Spinal cord (tissue), 10 donors: ENCODE measurements around the gene NCK2. TPM values are rescaled to one million over a fixed set of nuclear protein-coding genes. Genes with fewer than 3 reads are reported as not detected.

Experiments
- DNase-seq, 6 donors: peaks; one replicate each; pipeline versions ENCODE4 v3.0.0 to v3.0.0-alpha.2; 2013 to 2015; ENCODE audit warnings: low spot score in 6 of 6, low read depth in 4 of 6
- H3K27ac ChIP-seq: one replicate; pipeline ENCODE4 v1.5.1; 2013; ENCODE audit warnings: low read depth, low read length, control low read depth
- H3K27me3 ChIP-seq: one replicate; pipeline ENCODE4 v1.6.1; 2013; ENCODE audit warnings: low read length; ENCODE audit not compliant: control insufficient read depth, insufficient read depth
- H3K36me3 ChIP-seq: one replicate; pipeline ENCODE4 v1.6.1; 2013; ENCODE audit warnings: low read length; ENCODE audit not compliant: control insufficient read depth, insufficient read depth
- H3K4me1 ChIP-seq: one replicate; pipeline ENCODE4 v1.6.1; 2013; ENCODE audit warnings: low read length; ENCODE audit not compliant: control insufficient read depth, insufficient read depth
- H3K4me3 ChIP-seq: one replicate; pipeline ENCODE4 v1.5.1; 2013; ENCODE audit warnings: low read depth, low read length, control low read depth
- H3K9me3 ChIP-seq: one replicate; pipeline ENCODE4 v1.6.1; 2013; ENCODE audit warnings: low read length; ENCODE audit not compliant: control insufficient read depth, insufficient read depth
- WGBS: methylation state at CpG from one replicate; pipeline ENCODE4 v1.1.5; 2013; ENCODE audit warnings: missing lambda C conversion rate; ENCODE audit not compliant: insufficient coverage; 5-methylcytosine and 5-hydroxymethylcytosine counted together
- polyA plus RNA-seq, 2 donors: library from polyadenylated mRNA; unstranded; fragments of 120-200 nt; gene quantifications; one replicate each; pipeline ENCODE4 v1.2.1, GENCODE V29; 2013; ENCODE audit not compliant: insufficient read length in 2 of 2
- total RNA-seq, 2 donors: library from RNA; depleted of rRNA in 1 of 2; stranded (reverse); fragments of 120-200 nt in 1 of 2; fragments of >200 nt in 1 of 2; gene quantifications; one replicate each; pipeline versions ENCODE4 v1.2.3 to v1.2.4, GENCODE V29; 2013 to 2014
- donor health status: healthy.

NCK2 gene
- total and polyA plus RNA-seq, 4 donors, result 22.7 to 62.5 (median 51.0) TPM

- 85% methylated on average over 6 of the region's 8 CpGs for WGBS
Measured at GRCh38 chr2:105858868-105859693, 114.4 kb downstream of the NCK2 start.

GRCh38 chr2:105859694-105859951 lies 114.9 kb downstream of the NCK2 start:
- Histone ChIP-seq H3K27me3 (no peaks in the 10 kb centered on the region), H3K4me1 (no peaks in the 10 kb centered on the region), H3K4me3 (no peak overlapping the region), H3K36me3 (peaks cover 10% of the 10 kb centered on the region), H3K9me3 (no peaks in the 10 kb centered on the region), H3K27ac (no peak overlapping the region)
- DNase-seq, result no peak
- WGBS, result 88% methylated on average over 1 of the region's 2 CpGs

More at GRCh38 chr2:105858868-105859693, 114.4 kb downstream of the NCK2 start:
- H3K36me3 ChIP-seq, result peaks cover 10% of the 10 kb centered on the region
- H3K27me3 ChIP-seq, result no peaks in the 10 kb centered on the region
- peak in 1 of 6 donors; percentile 24 for DNase-seq
- no peak overlapping the region for H3K27ac ChIP-seq
- H3K9me3 ChIP-seq, result no peaks in the 10 kb centered on the region
- no peaks in the 10 kb centered on the region for H3K4me1 ChIP-seq
- no peak overlapping the region for H3K4me3 ChIP-seq

GRCh38 chr2:105860567-105860966 lies 115.9 kb downstream of the NCK2 start:
- H3K27ac ChIP-seq, result no peak overlapping the region
- no peak for DNase-seq
- no peak overlapping the region for H3K4me3 ChIP-seq
- WGBS, result 98% methylated on average over 8 of the region's 10 CpGs
- H3K4me1 ChIP-seq, result no peaks in the 10 kb centered on the region
- peaks cover 7% of the 10 kb centered on the region for H3K36me3 ChIP-seq
- H3K27me3 ChIP-seq, result no peaks in the 10 kb centered on the region
- H3K9me3 ChIP-seq, result no peaks in the 10 kb centered on the region

- H3K27ac ChIP-seq, result no peak overlapping the region
- WGBS, result 93% methylated on average over 2 of the region's 7 CpGs
- no peaks in the 10 kb centered on the region for H3K4me1 ChIP-seq
- no peak overlapping the region for H3K4me3 ChIP-seq
- no peaks in the 10 kb centered on the region for H3K9me3 ChIP-seq
- H3K27me3 ChIP-seq, result no peaks in the 10 kb centered on the region
- DNase-seq, result no peak
- peaks cover 5% of the 10 kb centered on the region for H3K36me3 ChIP-seq
Measured at GRCh38 chr2:105861200-105861599, 116.5 kb downstream of the NCK2 start.

- peaks cover 2% of the 10 kb centered on the region for H3K36me3 ChIP-seq
- no peaks in the 10 kb centered on the region for H3K27me3 ChIP-seq
- H3K27ac ChIP-seq, result no peak overlapping the region
- no peak for DNase-seq
- no peaks in the 10 kb centered on the region for H3K9me3 ChIP-seq
- 57% methylated on average over 3 of the region's 5 CpGs for WGBS
- no peak overlapping the region for H3K4me3 ChIP-seq
- peaks cover 7% of the 10 kb centered on the region for H3K4me1 ChIP-seq
Measured at GRCh38 chr2:105862843-105863242, 118.1 kb downstream of the NCK2 start.

- Histone ChIP-seq H3K4me1 (peaks cover 19% of the 10 kb centered on the region), H3K9me3 (no peaks in the 10 kb centered on the region), H3K27ac (no peak overlapping the region), H3K4me3 (no peak overlapping the region), H3K36me3 (peaks cover 2% of the 10 kb centered on the region), H3K27me3 (no peaks in the 10 kb centered on the region)
- no peak for DNase-seq
- 85% methylated on average over 3 of the region's 6 CpGs for WGBS
Measured at GRCh38 chr2:105864262-105864661, 119.5 kb downstream of the NCK2 start.

- H3K27ac ChIP-seq, result no peak overlapping the region
- no peak overlapping the region for H3K4me3 ChIP-seq
- WGBS, result 91% methylated on average over 4 of the region's 9 CpGs
- H3K27me3 ChIP-seq, result no peaks in the 10 kb centered on the region
- DNase-seq, result no peak
- no peaks in the 10 kb centered on the region for H3K9me3 ChIP-seq
- peaks cover 22% of the 10 kb centered on the region for H3K4me1 ChIP-seq
- peaks cover 7% of the 10 kb centered on the region for H3K36me3 ChIP-seq
Measured at GRCh38 chr2:105865222-105865913, 120.7 kb downstream of the NCK2 start.

GRCh38 chr2:105866216-105867185 lies 121.8 kb downstream of the NCK2 start:
- Histone ChIP-seq H3K9me3 (no peaks in the 10 kb centered on the region), H3K4me3 (no peak overlapping the region), H3K4me1 (peaks cover 22% of the 10 kb centered on the region), H3K27ac (no peak overlapping the region), H3K27me3 (no peaks in the 10 kb centered on the region), H3K36me3 (peaks cover 7% of the 10 kb centered on the region)
- WGBS, result 45% methylated on average over 6 of the region's 13 CpGs
- DNase-seq, result peak in 1 of 6 donors; percentile 57

- no peak overlapping the region for H3K4me3 ChIP-seq
- peaks cover 22% of the 10 kb centered on the region for H3K4me1 ChIP-seq
- H3K9me3 ChIP-seq, result no peaks in the 10 kb centered on the region
- H3K27ac ChIP-seq, result no peak overlapping the region
- peak in 1 of 6 donors; percentile 57 for DNase-seq
- H3K27me3 ChIP-seq, result no peaks in the 10 kb centered on the region
- WGBS, result 82% methylated on average over 1 of the region's 7 CpGs
- peaks cover 7% of the 10 kb centered on the region for H3K36me3 ChIP-seq
Measured at GRCh38 chr2:105867587-105867986, 122.9 kb downstream of the NCK2 start.
